AG20443 (cell line): ENCODE data around the gene HS6ST2.
"Not testable (repeated sequence)": the region's sequence is repeated elsewhere in the genome, so short reads cannot be mapped to it uniquely, and the experiment has no call there.

ENCODE experiments used
- DNase-seq: peaks from one replicate; pipeline ENCODE4 v3.0.0; 2012; ENCODE audit warnings: low spot score, mixed read lengths

The HS6ST2 gene

GRCh38 chrX:132958091-132958703 lies at the start of gene HS6ST2:
TSS of gene HS6ST2 (minus strand) at chrX:132958629.
- no peak for DNase-seq

- DNase-seq: no peak
These were observed 49.0 kb upstream of the HS6ST2 start for GRCh38 chrX:133007458-133007857.

GRCh38 chrX:133005616-133006015 lies 47.2 kb upstream of the HS6ST2 start:
- DNase-seq: no peak

- DNase-seq: peak; percentile 17
These were observed 46.6 kb upstream of the HS6ST2 start for GRCh38 chrX:133005042-133005441.

- no peak for DNase-seq
These were observed 40.8 kb upstream of the HS6ST2 start for GRCh38 chrX:132999209-132999608.

- DNase-seq: no peak
These were observed 32.4 kb upstream of the HS6ST2 start for GRCh38 chrX:132990835-132991234.

GRCh38 chrX:132986556-132986955 lies 28.1 kb upstream of the HS6ST2 start:
- DNase-seq: no peak

- no peak for DNase-seq
These were observed 25.7 kb upstream of the HS6ST2 start for GRCh38 chrX:132984058-132984650.

GRCh38 chrX:132983496-132983895 lies 25.1 kb upstream of the HS6ST2 start:
- no peak for DNase-seq

- not testable (repeated sequence) for DNase-seq
These were observed 21.6 kb upstream of the HS6ST2 start for GRCh38 chrX:132980035-132980434.

- no peak for DNase-seq
These were observed 10.0 kb upstream of the HS6ST2 start for GRCh38 chrX:132968296-132968949.

GRCh38 chrX:132967049-132967448 lies 8.6 kb upstream of the HS6ST2 start:
- no peak for DNase-seq

GRCh38 chrX:132965461-132965860 lies 7.0 kb upstream of the HS6ST2 start:
- no peak for DNase-seq

- no peak for DNase-seq
These were observed 3.1 kb upstream of the HS6ST2 start for GRCh38 chrX:132961511-132961910.

- DNase-seq: peak; percentile 12
These were observed 978 bp downstream of the HS6ST2 start for GRCh38 chrX:132957211-132958090.

- peak; percentile 10 for DNase-seq
These were observed 1.8 kb downstream of the HS6ST2 start for GRCh38 chrX:132956421-132957210.

- DNase-seq: no peak
These were observed 2.7 kb downstream of the HS6ST2 start for GRCh38 chrX:132955690-132956089.

GRCh38 chrX:132954323-132954722 lies 4.1 kb downstream of the HS6ST2 start:
- DNase-seq: no peak

GRCh38 chrX:132953354-132953753 lies 5.1 kb downstream of the HS6ST2 start:
- no peak for DNase-seq

GRCh38 chrX:132948648-132949260 lies 9.7 kb downstream of the HS6ST2 start:
- DNase-seq: no peak

GRCh38 chrX:132945055-132945599 lies 13.3 kb downstream of the HS6ST2 start:
- DNase-seq: not testable (repeated sequence)
